ENCODE data around the gene NACC2.
"Not testable (repeated sequence)": the region's sequence is repeated elsewhere in the genome, so short reads cannot be mapped to it uniquely, and the experiment has no call there.

Gene NACC2

GRCh38 chr9:136107155-136107952 lies 12.3 kb upstream of the NACC2 start:
- Histone ChIP-seq H3K27me3 (ENCODE audit: low read depth, low read length) (no peaks in the 10 kb centered on the region), H3K27ac (ENCODE audit: low read length) (no peak overlapping the region), H3K9me3 (ENCODE audit: control insufficient read depth in 1 of 2, low read length in 2 of 2) (no peaks in the 10 kb centered on the region), H3K36me3 (ENCODE audit: control insufficient read depth in 1 of 2, insufficient read depth in 2 of 2, low read length in 2 of 2) (no peaks in the 10 kb centered on the region), H3K4me1 (ENCODE audit: control insufficient read depth in 1 of 2, insufficient read depth in 2 of 2, low read length in 2 of 2) (peaks cover 0 to 48% of the 10 kb centered on the region in 2 donors), H3K4me3 (ENCODE audit: low read depth in 1 of 2, low read length in 2 of 2) (no peak overlapping the region)

DNA sequence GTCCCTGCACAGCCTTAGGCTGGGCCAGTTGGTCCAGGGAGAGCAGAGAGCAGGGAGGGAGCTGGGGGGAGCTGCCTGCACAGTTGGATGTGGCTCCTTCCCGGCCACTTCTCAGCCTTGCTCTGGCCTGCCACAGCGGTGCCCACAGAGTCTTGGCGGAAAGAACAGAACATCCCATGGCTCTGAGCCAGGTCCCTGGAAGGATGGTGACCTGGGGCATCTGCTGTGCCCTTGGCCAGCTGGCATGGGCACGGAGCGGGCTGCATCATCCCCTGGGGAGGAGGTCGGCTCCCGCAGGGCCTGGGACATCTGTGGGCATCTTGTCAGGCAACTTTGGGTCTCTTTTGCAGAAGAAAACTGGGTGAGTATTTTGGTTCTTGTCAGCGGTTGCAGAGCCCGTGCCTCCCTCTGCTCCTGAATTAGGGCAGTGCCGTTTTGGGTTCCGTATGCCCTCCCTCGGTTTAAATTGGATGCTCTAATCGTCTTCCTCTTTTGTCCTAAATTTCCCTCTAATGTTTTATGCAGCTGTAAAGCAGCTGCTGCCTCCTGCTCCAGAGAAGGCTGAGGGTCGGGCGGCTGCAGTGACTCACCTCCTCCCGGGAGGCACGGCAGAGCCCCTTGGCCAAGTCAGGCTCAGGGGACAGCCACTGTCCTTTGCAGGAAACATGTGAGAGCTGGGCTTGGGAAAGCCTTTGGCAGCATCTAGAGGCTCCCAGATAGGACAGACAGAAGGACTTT lies 10.5 kb upstream of the NACC2 start:
- no peaks in the 10 kb centered on the region for H3K27me3 ChIP-seq (ENCODE audit: low read depth, low read length)
- no peak overlapping the region for H3K4me3 ChIP-seq (ENCODE audit: low read depth in 1 of 2, low read length in 2 of 2)
- H3K36me3 ChIP-seq (ENCODE audit: control insufficient read depth in 1 of 2, insufficient read depth in 2 of 2, low read length in 2 of 2) = no peaks in the 10 kb centered on the region
- H3K27ac ChIP-seq (ENCODE audit: low read length) = no peak overlapping the region
- peaks cover 0 to 46% of the 10 kb centered on the region in 2 donors for H3K4me1 ChIP-seq (ENCODE audit: control insufficient read depth in 1 of 2, insufficient read depth in 2 of 2, low read length in 2 of 2)
- H3K9me3 ChIP-seq (ENCODE audit: control insufficient read depth in 1 of 2, low read length in 2 of 2) = no peaks in the 10 kb centered on the region

GRCh38 chr9:136104916-136105315 lies 9.8 kb upstream of the NACC2 start:
- Histone ChIP-seq H3K9me3 (ENCODE audit: control insufficient read depth in 1 of 2, low read length in 2 of 2) (no peaks in the 10 kb centered on the region), H3K36me3 (ENCODE audit: control insufficient read depth in 1 of 2, insufficient read depth in 2 of 2, low read length in 2 of 2) (no peaks in the 10 kb centered on the region), H3K27ac (ENCODE audit: low read length) (no peak overlapping the region), H3K27me3 (ENCODE audit: low read depth, low read length) (no peaks in the 10 kb centered on the region), H3K4me3 (ENCODE audit: low read depth in 1 of 2, low read length in 2 of 2) (no peak overlapping the region), H3K4me1 (ENCODE audit: control insufficient read depth in 1 of 2, insufficient read depth in 2 of 2, low read length in 2 of 2) (peaks cover 0 to 40% of the 10 kb centered on the region in 2 donors)

DNA sequence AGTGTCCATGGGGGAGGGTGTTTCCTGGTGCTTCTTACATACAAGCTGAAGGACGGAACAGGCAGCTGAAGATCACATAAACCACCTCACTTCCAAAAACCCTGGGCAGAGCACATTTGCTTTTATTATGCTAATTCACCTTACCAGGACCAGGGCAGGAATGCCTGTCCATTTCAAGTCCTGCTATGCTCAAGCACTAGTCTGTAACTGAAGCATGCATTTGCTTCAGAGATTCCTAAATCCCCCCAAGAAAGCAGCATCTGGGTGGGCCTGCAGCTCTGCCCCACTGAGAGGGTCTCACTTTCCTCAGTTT lies 9.4 kb upstream of the NACC2 start:
- H3K27me3 ChIP-seq (ENCODE audit: low read depth, low read length) = no peaks in the 10 kb centered on the region
- peaks cover 0 to 37% of the 10 kb centered on the region in 2 donors for H3K4me1 ChIP-seq (ENCODE audit: control insufficient read depth in 1 of 2, insufficient read depth in 2 of 2, low read length in 2 of 2)
- H3K4me3 ChIP-seq (ENCODE audit: low read depth in 1 of 2, low read length in 2 of 2) = no peak overlapping the region
- H3K27ac ChIP-seq (ENCODE audit: low read length) = no peak overlapping the region
- no peaks in the 10 kb centered on the region for H3K36me3 ChIP-seq (ENCODE audit: control insufficient read depth in 1 of 2, insufficient read depth in 2 of 2, low read length in 2 of 2)
- no peaks in the 10 kb centered on the region for H3K9me3 ChIP-seq (ENCODE audit: control insufficient read depth in 1 of 2, low read length in 2 of 2)

- H3K27ac ChIP-seq (ENCODE audit: low read length) = no peak overlapping the region
- peaks cover 0 to 35% of the 10 kb centered on the region in 2 donors for H3K4me1 ChIP-seq (ENCODE audit: control insufficient read depth in 1 of 2, insufficient read depth in 2 of 2, low read length in 2 of 2)
- no peaks in the 10 kb centered on the region for H3K36me3 ChIP-seq (ENCODE audit: control insufficient read depth in 1 of 2, insufficient read depth in 2 of 2, low read length in 2 of 2)
- H3K27me3 ChIP-seq (ENCODE audit: low read depth, low read length) = no peaks in the 10 kb centered on the region
- no peaks in the 10 kb centered on the region for H3K9me3 ChIP-seq (ENCODE audit: control insufficient read depth in 1 of 2, low read length in 2 of 2)
- H3K4me3 ChIP-seq (ENCODE audit: low read depth in 1 of 2, low read length in 2 of 2) = no peak overlapping the region
Observed at GRCh38 chr9:136103651-136104487, 8.8 kb upstream of the NACC2 start.

- H3K4me1 ChIP-seq (ENCODE audit: control insufficient read depth in 1 of 2, insufficient read depth in 2 of 2, low read length in 2 of 2) = peaks cover 0 to 30% of the 10 kb centered on the region in 2 donors
- H3K9me3 ChIP-seq (ENCODE audit: control insufficient read depth in 1 of 2, low read length in 2 of 2); H3K4me3 ChIP-seq (ENCODE audit: low read depth in 1 of 2, low read length in 2 of 2); H3K36me3 ChIP-seq (ENCODE audit: control insufficient read depth in 1 of 2, insufficient read depth in 2 of 2, low read length in 2 of 2); H3K27ac ChIP-seq (ENCODE audit: low read length); H3K27me3 ChIP-seq (ENCODE audit: low read depth, low read length): not testable (repeated sequence)
Observed at GRCh38 chr9:136101615-136102074, 6.6 kb upstream of the NACC2 start.

DNA sequence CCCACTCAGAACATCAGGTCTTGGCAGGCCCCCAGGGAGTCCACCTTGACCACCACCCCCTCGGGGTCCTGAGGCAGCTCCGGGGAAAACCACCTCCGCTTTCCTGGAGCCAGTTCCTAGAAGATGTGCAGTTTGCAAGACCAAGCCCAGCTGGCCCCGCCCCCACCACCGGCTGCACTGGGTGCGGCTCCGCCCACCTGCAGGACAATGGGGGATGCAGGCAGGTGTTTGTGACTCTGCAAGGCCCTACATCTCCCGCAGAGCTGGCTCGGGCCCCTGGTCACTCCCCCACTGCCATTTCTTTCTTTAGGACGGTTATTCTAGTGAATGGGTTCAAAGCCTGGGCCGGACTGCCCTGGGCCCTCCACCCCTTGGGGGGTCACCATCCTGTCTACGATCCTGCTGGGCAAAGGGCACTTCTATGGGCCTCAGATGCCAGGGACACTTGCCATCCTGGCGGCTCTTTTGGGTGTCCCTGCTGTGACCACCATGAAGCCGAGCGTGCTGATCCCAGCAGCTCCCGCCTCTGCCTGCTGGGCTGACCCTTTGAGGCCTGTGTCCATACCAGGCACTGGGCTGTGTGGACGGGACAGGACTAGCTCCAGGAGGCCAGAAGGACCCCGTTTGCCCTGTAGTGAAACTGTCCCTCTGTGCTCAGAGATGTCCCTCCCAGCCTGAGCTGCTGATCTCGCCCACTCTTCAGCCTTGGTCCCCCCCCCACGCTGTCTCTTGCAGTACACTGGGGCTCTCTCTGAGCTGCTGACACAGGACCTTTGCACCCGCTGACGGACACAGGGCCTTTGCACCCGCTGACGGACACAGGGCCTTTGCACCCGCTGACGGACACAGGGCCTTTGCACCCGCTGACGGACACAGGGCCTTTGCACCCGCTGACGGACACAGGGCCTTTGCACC lies 5.9 kb upstream of the NACC2 start:
- H3K9me3 ChIP-seq (ENCODE audit: control insufficient read depth in 1 of 2, low read length in 2 of 2) = no peaks in the 10 kb centered on the region
- H3K27ac ChIP-seq (ENCODE audit: low read length) = no peak overlapping the region
- H3K36me3 ChIP-seq (ENCODE audit: control insufficient read depth in 1 of 2, insufficient read depth in 2 of 2, low read length in 2 of 2) = no peaks in the 10 kb centered on the region
- H3K27me3 ChIP-seq (ENCODE audit: low read depth, low read length) = no peaks in the 10 kb centered on the region
- peaks cover 0 to 36% of the 10 kb centered on the region in 2 donors for H3K4me1 ChIP-seq (ENCODE audit: control insufficient read depth in 1 of 2, insufficient read depth in 2 of 2, low read length in 2 of 2)
- no peak overlapping the region for H3K4me3 ChIP-seq (ENCODE audit: low read depth in 1 of 2, low read length in 2 of 2)

GRCh38 chr9:136099542-136099941 lies 4.5 kb upstream of the NACC2 start:
- H3K36me3 ChIP-seq (ENCODE audit: control insufficient read depth in 1 of 2, insufficient read depth in 2 of 2, low read length in 2 of 2) = no peaks in the 10 kb centered on the region
- H3K27ac ChIP-seq (ENCODE audit: low read length) = no peak overlapping the region
- no peaks in the 10 kb centered on the region for H3K9me3 ChIP-seq (ENCODE audit: control insufficient read depth in 1 of 2, low read length in 2 of 2)
- peaks cover 0 to 24% of the 10 kb centered on the region in 2 donors for H3K4me1 ChIP-seq (ENCODE audit: control insufficient read depth in 1 of 2, insufficient read depth in 2 of 2, low read length in 2 of 2)
- H3K27me3 ChIP-seq (ENCODE audit: low read depth, low read length) = no peaks in the 10 kb centered on the region
- no peak overlapping the region for H3K4me3 ChIP-seq (ENCODE audit: low read depth in 1 of 2, low read length in 2 of 2)

- H3K9me3 ChIP-seq (ENCODE audit: control insufficient read depth in 1 of 2, low read length in 2 of 2) = no peaks in the 10 kb centered on the region
- H3K4me3 ChIP-seq (ENCODE audit: low read depth in 1 of 2, low read length in 2 of 2) = no peak overlapping the region
- no peaks in the 10 kb centered on the region for H3K27me3 ChIP-seq (ENCODE audit: low read depth, low read length)
- peaks cover 0 to 24% of the 10 kb centered on the region in 2 donors for H3K4me1 ChIP-seq (ENCODE audit: control insufficient read depth in 1 of 2, insufficient read depth in 2 of 2, low read length in 2 of 2)
- H3K36me3 ChIP-seq (ENCODE audit: control insufficient read depth in 1 of 2, insufficient read depth in 2 of 2, low read length in 2 of 2) = no peaks in the 10 kb centered on the region
- H3K27ac ChIP-seq (ENCODE audit: low read length) = no peak overlapping the region
Observed at GRCh38 chr9:136098844-136099243, 3.8 kb upstream of the NACC2 start.

- H3K27me3 ChIP-seq (ENCODE audit: low read depth, low read length) = no peaks in the 10 kb centered on the region
- H3K27ac ChIP-seq (ENCODE audit: low read length) = no peak overlapping the region
- no peaks in the 10 kb centered on the region for H3K9me3 ChIP-seq (ENCODE audit: control insufficient read depth in 1 of 2, low read length in 2 of 2)
- no peak overlapping the region for H3K4me3 ChIP-seq (ENCODE audit: low read depth in 1 of 2, low read length in 2 of 2)
- peaks cover 0 to 24% of the 10 kb centered on the region in 2 donors for H3K4me1 ChIP-seq (ENCODE audit: control insufficient read depth in 1 of 2, insufficient read depth in 2 of 2, low read length in 2 of 2)
- H3K36me3 ChIP-seq (ENCODE audit: control insufficient read depth in 1 of 2, insufficient read depth in 2 of 2, low read length in 2 of 2) = no peaks in the 10 kb centered on the region
Observed at GRCh38 chr9:136098210-136098609, 3.1 kb upstream of the NACC2 start.

Data from muscle layer of duodenum (tissue), 2 donors.